Nephron progenitor cell (in vitro differentiated cells): ENCODE results near the gene APOL4.
A peak's percentile ranks its signal among the peaks of the same experiment; 100 is the strongest.
"Not testable (repeated sequence)": the region's sequence is repeated elsewhere in the genome, so short reads cannot be mapped to it uniquely, and the experiment has no call there.

Experiments used
- DNase-seq: peaks from one replicate; pipeline ENCODE4 v3.0.0; 2021
- H3K27ac Mint-ChIP-seq: 2 replicates; pipeline ENCODE4 v1.8.0; 2021; ENCODE audit warnings: mild to moderate bottlenecking, moderate library complexity, mixed read lengths
- H3K27me3 Mint-ChIP-seq: 2 replicates; pipeline ENCODE4 v1.8.0; 2021; ENCODE audit warnings: mild to moderate bottlenecking, low read depth, mixed read lengths; ENCODE audit not compliant: poor library complexity
- H3K36me3 Mint-ChIP-seq: 2 replicates; pipeline ENCODE4 v1.8.0; 2021; ENCODE audit warnings: low read depth, mixed read lengths
- H3K4me1 Mint-ChIP-seq: 2 replicates; pipeline ENCODE4 v1.8.0; 2021; ENCODE audit warnings: mixed read lengths
- H3K4me3 Mint-ChIP-seq: 2 replicates; pipeline ENCODE4 v1.8.0; 2021; ENCODE audit warnings: mild to moderate bottlenecking, moderate library complexity, mixed read lengths
- H3K9me3 Mint-ChIP-seq: 2 replicates; pipeline ENCODE4 v1.8.0; 2021; ENCODE audit warnings: mild to moderate bottlenecking, moderate library complexity, mixed read lengths
- CTCF ChIP-seq: fragments of 200-600 bp; sonication (generic); IDR thresholded peaks from 2 replicates; pipeline ENCODE4 v1.5.0; 2021; ENCODE audit warnings: antibody characterized with exemption

The APOL4 gene

DNA sequence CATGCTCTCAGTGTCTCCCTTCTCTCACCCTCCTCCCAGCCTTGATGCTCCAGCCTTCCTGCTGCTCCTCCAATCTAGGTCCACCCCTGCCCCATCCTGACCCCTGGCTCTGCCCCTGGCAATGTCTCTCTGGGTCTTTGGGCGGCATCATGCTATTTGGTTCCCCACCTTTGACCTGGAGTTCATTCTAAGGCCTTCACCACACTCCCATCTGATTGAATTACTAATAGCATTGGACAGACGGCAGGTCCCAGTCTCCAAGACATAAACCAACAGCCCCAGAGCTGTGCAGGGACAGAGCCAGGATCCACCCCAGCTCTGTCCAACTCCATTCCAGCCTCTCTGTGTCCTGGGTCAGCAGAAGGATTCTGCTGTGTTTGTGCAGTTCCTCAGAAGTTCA is 7.2 kb downstream of the APOL4 start:
- DNase-seq: no peak
- peaks cover 13% of the 10 kb centered on the region for H3K27me3 Mint-ChIP-seq
- H3K36me3 Mint-ChIP-seq: no peaks in the 10 kb centered on the region
- H3K4me1 Mint-ChIP-seq: peaks cover 59% of the 10 kb centered on the region
- no peak overlapping the region for H3K27ac Mint-ChIP-seq
- no peak overlapping the region for H3K4me3 Mint-ChIP-seq
- no peaks in the 10 kb centered on the region for H3K9me3 Mint-ChIP-seq
- no peak for TF ChIP-seq CTCF

GRCh38 chr22:36193577-36193976 is 8.0 kb downstream of the APOL4 start:
- no peak overlapping the region for H3K27ac Mint-ChIP-seq
- DNase-seq: no peak
- peaks cover 13% of the 10 kb centered on the region for H3K27me3 Mint-ChIP-seq
- TF ChIP-seq CTCF: no peak
- H3K4me1 Mint-ChIP-seq: peaks cover 51% of the 10 kb centered on the region
- no peak overlapping the region for H3K4me3 Mint-ChIP-seq
- no peaks in the 10 kb centered on the region for H3K9me3 Mint-ChIP-seq
- no peaks in the 10 kb centered on the region for H3K36me3 Mint-ChIP-seq

GRCh38 chr22:36193171-36193570 is 8.4 kb downstream of the APOL4 start:
- Mint-ChIP-seq H3K4me1 (peaks cover 47% of the 10 kb centered on the region), H3K27me3 (peaks cover 13% of the 10 kb centered on the region), H3K4me3 (no peak overlapping the region), H3K9me3 (no peaks in the 10 kb centered on the region), H3K36me3 (no peaks in the 10 kb centered on the region), H3K27ac (no peak overlapping the region)
- no peak for TF ChIP-seq CTCF
- DNase-seq: no peak

DNA sequence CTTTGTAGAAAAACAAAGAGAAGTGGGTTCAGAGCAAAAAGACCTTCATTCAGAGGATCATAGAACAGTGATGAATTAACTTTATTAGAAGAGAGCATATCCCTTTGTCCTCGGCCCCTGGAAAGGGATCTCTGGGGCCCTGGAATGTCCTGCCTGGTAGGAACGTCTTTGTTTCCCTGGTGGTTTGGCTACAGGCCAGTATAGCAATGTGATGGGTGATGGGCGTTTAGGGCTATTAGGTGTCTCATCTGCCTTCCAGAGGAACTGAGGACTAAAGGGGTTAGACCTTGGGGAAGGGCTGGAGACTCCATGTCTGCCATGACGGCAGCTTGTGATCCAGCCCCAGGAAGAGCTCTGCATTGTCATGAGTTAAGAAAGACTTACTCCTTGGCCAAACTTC is 9.1 kb downstream of the APOL4 start:
- Mint-ChIP-seq H3K27ac (no peak overlapping the region), H3K9me3 (no peaks in the 10 kb centered on the region), H3K36me3 (no peaks in the 10 kb centered on the region), H3K27me3 (peaks cover 13% of the 10 kb centered on the region), H3K4me1 (peaks cover 40% of the 10 kb centered on the region), H3K4me3 (no peak overlapping the region)
- TF ChIP-seq CTCF: no peak
- no peak for DNase-seq

DNA sequence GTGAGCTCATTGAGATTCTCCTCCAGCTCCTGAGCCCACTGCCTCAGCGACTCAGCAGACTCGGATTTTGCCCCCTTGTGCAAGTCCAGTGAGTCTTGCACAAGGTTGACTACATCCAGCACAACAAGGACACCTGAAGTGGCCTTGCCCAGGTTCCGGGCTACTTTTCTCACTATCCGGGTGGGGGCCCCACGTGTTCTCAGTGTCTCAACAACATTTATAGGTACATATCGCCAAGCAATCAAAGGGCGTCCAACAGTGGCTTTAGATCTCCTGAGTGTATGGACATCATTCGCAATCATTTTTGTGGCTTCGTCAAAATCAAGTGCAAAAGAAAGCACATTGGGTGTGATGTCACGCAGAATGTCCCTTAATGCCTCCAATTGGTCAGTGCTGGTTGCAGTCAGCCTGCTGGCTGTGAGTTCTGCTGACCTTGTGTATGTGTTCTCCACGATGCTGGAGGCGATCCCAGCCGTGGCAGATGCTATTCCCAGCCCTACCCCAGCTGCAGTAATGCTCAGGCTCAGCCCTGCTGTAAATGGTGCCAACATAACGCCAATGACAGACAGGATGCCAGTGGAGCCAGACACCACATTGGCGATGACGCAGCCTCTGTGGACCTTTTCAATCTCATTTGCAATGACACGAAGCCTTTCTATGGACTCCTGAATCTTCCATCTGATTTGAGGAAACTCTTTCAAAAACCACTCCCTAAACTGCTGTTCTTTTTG is 10.3 kb downstream of the APOL4 start:
- Mint-ChIP-seq H3K4me1 (peaks cover 28% of the 10 kb centered on the region), H3K27me3 (peaks cover 14% of the 10 kb centered on the region), H3K9me3 (no peaks in the 10 kb centered on the region), H3K36me3 (no peaks in the 10 kb centered on the region), H3K4me3 (no peak overlapping the region), H3K27ac (no peak overlapping the region)
- no peak for DNase-seq
- no peak for TF ChIP-seq CTCF

DNA sequence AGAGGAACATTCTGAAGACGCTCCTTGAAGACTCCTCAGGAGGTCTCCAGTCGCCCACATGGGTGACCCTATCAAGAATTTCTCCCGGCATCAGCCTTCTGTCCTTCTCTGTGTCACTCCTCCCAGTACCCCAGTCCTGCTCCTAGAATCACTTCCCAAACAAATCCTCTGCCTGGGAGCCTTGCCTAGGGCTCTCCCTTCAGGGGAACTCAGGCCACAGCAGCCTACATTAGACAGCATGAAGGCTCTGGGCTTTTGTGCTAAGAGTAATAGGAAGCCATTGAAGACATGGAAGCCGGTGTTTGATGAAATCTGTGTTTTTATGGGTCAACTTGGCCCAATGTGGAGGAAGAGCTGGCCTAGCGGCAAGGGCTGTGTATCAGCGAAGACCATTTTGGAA is 13.7 kb downstream of the APOL4 start:
- H3K36me3 Mint-ChIP-seq, H3K4me1 Mint-ChIP-seq, DNase-seq, H3K9me3 Mint-ChIP-seq, H3K4me3 Mint-ChIP-seq: not testable (repeated sequence)
- Mint-ChIP-seq H3K27me3 (peaks cover 21% of the 10 kb centered on the region), H3K27ac (peak overlapping the region; percentile 33)
